SK-N-SH (cell line): ENCODE measurements around the gene PIP4K2A. TPM values are rescaled to one million over a fixed set of nuclear protein-coding genes. Genes with fewer than 3 reads are reported as not detected.

ENCODE experiments used
- CTCF ChIA-PET: fragments of 300-600, 350-600 bp; formaldehyde crosslinking; extraction: SDS; loops from one replicate; lab custom pipeline; 2021; lab: Yijun Ruan, JAX
- POLR2A ChIA-PET: fragments of 350-600 bp; sonication (Branson Sonifier 250); formaldehyde crosslinking; extraction: SDS; loops from one replicate; lab custom pipeline; 2020; ENCODE audit warnings: antibody characterized with exemption, inconsistent platforms; lab: Yijun Ruan, JAX
- DNase-seq: peaks from one replicate; pipeline ENCODE4 v3.0.0; 2012
- H2AFZ ChIP-seq: fragments of 200-600 bp; sonication (generic); 2 replicates; pipeline ENCODE4 v1.8.1; 2016; ENCODE audit warnings: antibody characterized with exemption, mild to moderate bottlenecking, low read depth
- H3F3A ChIP-seq: fragments of 200-600 bp; sonication (generic); replicated peaks from 2 replicates; pipeline ENCODE3; 2016; ENCODE audit warnings: antibody characterized with exemption, mild to moderate bottlenecking; ENCODE audit not compliant: insufficient read depth
- H3K27ac ChIP-seq, 2 experiments: fragments of 200-500 bp in 1 of 2; fragments of 200-600 bp in 1 of 2; sonication (Bioruptor generic) in 1 of 2; sonication (generic), shearing (Covaris generic) in 1 of 2; 2 replicates each; pipeline versions ENCODE4 v1.5.1 to v1.6.1; 2014 to 2016; ENCODE audit warnings: low read depth in 2 of 2, inconsistent platforms in 1 of 2, low read length in 1 of 2, mild to moderate bottlenecking in 1 of 2, mixed read lengths in 1 of 2
- H3K27me3 ChIP-seq: fragments of 200-600 bp; sonication (generic), shearing (Covaris generic); 2 replicates; pipeline ENCODE4 v1.6.1; 2016; ENCODE audit warnings: mixed run types; ENCODE audit not compliant: insufficient read depth
- H3K36me3 ChIP-seq, 2 experiments: fragments of 200-500 bp in 1 of 2; fragments of 200-600 bp in 1 of 2; sonication (Bioruptor generic) in 1 of 2; sonication (generic) in 1 of 2; replicated peaks in 1 of 2; 2 replicates each; pipeline versions ENCODE3 to v1.5.1; 2014 to 2016; ENCODE audit warnings: low read length in 1 of 2, mild to moderate bottlenecking in 1 of 2; ENCODE audit not compliant: insufficient read depth in 2 of 2, control insufficient read depth in 1 of 2
- H3K4me1 ChIP-seq, 2 experiments: fragments of 200-500 bp in 1 of 2; fragments of 200-600 bp in 1 of 2; sonication (Bioruptor generic) in 1 of 2; sonication (generic), shearing (Covaris generic) in 1 of 2; 2 replicates each; pipeline versions ENCODE4 v1.5.1 to v1.6.1; 2014 to 2016; ENCODE audit warnings: low read depth in 1 of 2, low read length in 1 of 2, mixed run types in 1 of 2; ENCODE audit not compliant: insufficient read depth in 2 of 2, control insufficient read depth in 1 of 2
- H3K4me2 ChIP-seq: fragments of 200-600 bp; sonication (generic), shearing (Covaris generic); 2 replicates; pipeline ENCODE4 v1.6.1; 2017; ENCODE audit warnings: mixed run types
- H3K4me3 ChIP-seq, 2 experiments: fragments of 200-500 bp in 1 of 2; fragments of 200-600 bp in 1 of 2; sonication (Bioruptor generic) in 1 of 2; sonication (generic), shearing (Covaris generic) in 1 of 2; 2 replicates each; pipeline versions ENCODE4 v1.5.1 to v1.8.1; 2014 to 2016; ENCODE audit warnings: low read depth in 2 of 2, inconsistent platforms in 1 of 2, low read length in 1 of 2, mild to moderate bottlenecking in 1 of 2, mixed read lengths in 1 of 2, moderate library complexity in 1 of 2
- H3K79me2 ChIP-seq: fragments of 200-600 bp; sonication (generic); 2 replicates; pipeline ENCODE4 v1.8.1; 2017; ENCODE audit warnings: mild to moderate bottlenecking; ENCODE audit not compliant: insufficient read depth
- H3K9ac ChIP-seq: fragments of 200-600 bp; sonication (generic); 2 replicates; pipeline ENCODE4 v1.6.1; 2017; ENCODE audit warnings: mixed run types
- H3K9me2 ChIP-seq: fragments of 200-600 bp; sonication (generic); 2 replicates; pipeline ENCODE4 v1.6.1; 2017; ENCODE audit warnings: mixed run types
- H3K9me3 ChIP-seq: fragments of 200-600 bp; sonication (generic); 2 replicates; pipeline ENCODE4 v1.6.1; 2017; ENCODE audit warnings: mixed run types, mild to moderate bottlenecking, moderate library complexity
- H4K20me1 ChIP-seq: fragments of 200-600 bp; sonication (generic); 2 replicates; pipeline ENCODE4 v1.6.1; 2017; ENCODE audit warnings: mild to moderate bottlenecking, mixed run types; ENCODE audit not compliant: insufficient read depth
- CHD2 ChIP-seq: fragments of 150-350 bp; IDR thresholded peaks from 2 replicates; pipeline ENCODE4 v1.6.1; 2018; ENCODE audit warnings: low read length; ENCODE audit not compliant: partially characterized antibody
- EP300 ChIP-seq, 2 experiments: IDR thresholded peaks; 2 replicates each; pipeline versions ENCODE4 v1.4.0 to v1.6.1; 2012; ENCODE audit warnings: borderline replicate concordance in 1 of 2, low read depth in 1 of 2, low read length in 1 of 2
- FOSL2 ChIP-seq: IDR thresholded peaks from 2 replicates; pipeline ENCODE4 v1.4.0; 2012; ENCODE audit warnings: low read depth, mild to moderate bottlenecking, moderate library complexity, borderline replicate concordance
- FOXJ3 ChIP-seq: sonication (generic); formaldehyde crosslinking; IDR thresholded peaks from 2 replicates; pipeline ENCODE4 v1.5.1; 2020; ENCODE audit warnings: mild to moderate bottlenecking, missing genetic modification reagents
- GABPA ChIP-seq: IDR thresholded peaks from 2 replicates; pipeline ENCODE4 v1.4.0; 2012; ENCODE audit warnings: low read depth, mild to moderate bottlenecking
- IRF3 ChIP-seq: fragments of 150-350 bp; IDR thresholded peaks from 2 replicates; pipeline ENCODE4 v1.6.1; 2016; ENCODE audit warnings: mild to moderate bottlenecking, low read depth, low read length
- JUND ChIP-seq: IDR thresholded peaks from 2 replicates; pipeline ENCODE4 v1.4.0; 2012
- MEF2A ChIP-seq: IDR thresholded peaks from 2 replicates; pipeline ENCODE4 v1.4.0; 2012; ENCODE audit warnings: low read depth, borderline replicate concordance
- NFIC ChIP-seq: IDR thresholded peaks from 2 replicates; pipeline ENCODE4 v1.4.0; 2012; ENCODE audit warnings: borderline replicate concordance
- NRF1 ChIP-seq: IDR thresholded peaks from 2 replicates; pipeline ENCODE4 v1.6.1; 2012; ENCODE audit warnings: low read depth, mild to moderate bottlenecking, low read length
- POLR2AphosphoS5 ChIP-seq: IDR thresholded peaks from 2 replicates; pipeline ENCODE4 v1.6.1; 2012; ENCODE audit warnings: low read depth, low read length
- RAD21 ChIP-seq: IDR thresholded peaks from 2 replicates; pipeline ENCODE4 v1.6.1; 2012; ENCODE audit warnings: mild to moderate bottlenecking, low read length
- REST ChIP-seq: IDR thresholded peaks from 2 replicates; pipeline ENCODE4 v1.6.1; 2012; ENCODE audit warnings: mild to moderate bottlenecking, low read depth, low read length, moderate library complexity
- RXRA ChIP-seq: IDR thresholded peaks from 2 replicates; pipeline ENCODE4 v1.4.0; 2012; ENCODE audit warnings: low read depth, mild to moderate bottlenecking, borderline replicate concordance
- TCF12 ChIP-seq: IDR thresholded peaks from 2 replicates; pipeline ENCODE4 v1.4.0; 2012
- USF1 ChIP-seq: IDR thresholded peaks from 2 replicates; pipeline ENCODE4 v1.4.0; 2012; ENCODE audit warnings: low read depth, borderline replicate concordance
- YY1 ChIP-seq: IDR thresholded peaks from 2 replicates; pipeline ENCODE4 v1.4.0; 2012; ENCODE audit warnings: low read depth, mild to moderate bottlenecking
- WGBS: methylation state at CpG from one replicate; pipeline ENCODE4 v1.1.6; 2017; ENCODE audit warnings: low lambda C conversion rate; 5-methylcytosine and 5-hydroxymethylcytosine counted together
- polyA plus RNA-seq, 3 experiments: library from polyadenylated mRNA; depleted of rRNA; stranded (reverse); fragments of >200 nt; gene quantifications; 2 replicates each; pipeline ENCODE4 v1.2.3, GENCODE V29; 2012
- TF ChIP-seq, protein P1 (sequence below): IDR thresholded peaks from 2 replicates; pipeline ENCODE4 v1.4.0; 2012; ENCODE audit warnings: low read depth
- TF ChIP-seq, protein P2 (sequence below): IDR thresholded peaks from 2 replicates; pipeline ENCODE4; 2012
- TF ChIP-seq, protein P3 (sequence below): fragments of 200-600 bp; sonication (generic); IDR thresholded peaks from 2 replicates; pipeline ENCODE4 v1.6.1; 2017; ENCODE audit warnings: antibody characterized with exemption, mild to moderate bottlenecking, moderate library complexity

The PIP4K2A gene
- polyA plus RNA-seq, 1 of the 3 experiments (the other 2 are of a cell fraction): 10.8 TPM

GRCh38 chr10:22644222-22644621 is 70.2 kb downstream of the PIP4K2A start:
- ChIA-PET POLR2A (no interaction called here), CTCF (no interaction called here)
- 77% methylated on average over 3 of the region's 3 CpGs for WGBS
- TF ChIP-seq POLR2AphosphoS5 (no peak), USF1 (no peak), IRF3 (no peak), FOXJ3 (CRISPR knock-in tag) (no peak), JUND (no peak), TCF12 (no peak), FOSL2 (no peak)
- TF ChIP-seq, protein P1, sequence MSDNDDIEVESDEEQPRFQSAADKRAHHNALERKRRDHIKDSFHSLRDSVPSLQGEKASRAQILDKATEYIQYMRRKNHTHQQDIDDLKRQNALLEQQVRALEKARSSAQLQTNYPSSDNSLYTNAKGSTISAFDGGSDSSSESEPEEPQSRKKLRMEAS: no peak
- TF ChIP-seq, protein P2, sequence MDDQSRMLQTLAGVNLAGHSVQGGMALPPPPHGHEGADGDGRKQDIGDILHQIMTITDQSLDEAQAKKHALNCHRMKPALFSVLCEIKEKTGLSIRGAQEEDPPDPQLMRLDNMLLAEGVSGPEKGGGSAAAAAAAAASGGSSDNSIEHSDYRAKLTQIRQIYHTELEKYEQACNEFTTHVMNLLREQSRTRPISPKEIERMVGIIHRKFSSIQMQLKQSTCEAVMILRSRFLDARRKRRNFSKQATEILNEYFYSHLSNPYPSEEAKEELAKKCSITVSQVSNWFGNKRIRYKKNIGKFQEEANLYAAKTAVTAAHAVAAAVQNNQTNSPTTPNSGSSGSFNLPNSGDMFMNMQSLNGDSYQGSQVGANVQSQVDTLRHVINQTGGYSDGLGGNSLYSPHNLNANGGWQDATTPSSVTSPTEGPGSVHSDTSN: no peak
- Histone ChIP-seq H3K4me1 (peaks cover 0 to 14% of the 10 kb centered on the region in 2 experiments; a peak in 3 of 4 replicates), H4K20me1 (no peaks in the 10 kb centered on the region), H2AFZ (no peak overlapping the region), H3K79me2 (peaks cover 15% of the 10 kb centered on the region), H3K9me2 (no peaks in the 10 kb centered on the region), H3K9me3 (no peaks in the 10 kb centered on the region), H3K4me2 (no peak overlapping the region), H3K27ac (no peak overlapping the region), H3K36me3 (no peaks in the 10 kb centered on the region), H3K27me3 (no peaks in the 10 kb centered on the region), H3K4me3 (no peak overlapping the region), H3K9ac (no peak overlapping the region), H3F3A (peaks cover 4% of the 10 kb centered on the region)
- no peak for DNase-seq

DNA sequence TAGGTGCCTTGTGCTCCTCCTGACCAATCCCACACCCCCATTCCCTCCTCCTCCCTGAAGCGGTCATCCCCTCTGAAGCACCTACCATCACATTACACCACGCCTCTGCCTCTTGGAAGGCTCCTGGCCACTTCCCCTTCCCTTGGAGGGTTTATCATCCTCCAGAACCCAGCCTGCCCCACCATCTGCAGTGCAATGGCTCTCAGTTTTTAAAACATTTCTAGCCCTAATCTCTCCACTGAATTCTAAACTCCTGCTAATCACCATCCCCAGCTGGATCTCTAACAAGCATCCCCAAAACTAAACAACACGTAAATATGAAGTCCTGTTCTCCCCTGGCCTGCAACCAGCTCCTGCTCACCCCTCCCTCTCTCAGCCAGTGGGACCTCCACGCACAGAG is 70.6 kb downstream of the PIP4K2A start:
- WGBS: 94% methylated on average over 4 of the region's 4 CpGs
- DNase-seq: no peak
- Histone ChIP-seq H2AFZ (no peak overlapping the region), H3K4me1 (peaks cover 0 to 9% of the 10 kb centered on the region in 2 experiments; a peak in 3 of 4 replicates), H3K9ac (no peak overlapping the region), H3K9me2 (no peaks in the 10 kb centered on the region), H3K36me3 (no peaks in the 10 kb centered on the region), H3K4me2 (no peak overlapping the region), H3K79me2 (peaks cover 15% of the 10 kb centered on the region), H3K9me3 (no peaks in the 10 kb centered on the region), H3K27ac (no peak overlapping the region), H3K4me3 (no peak overlapping the region), H4K20me1 (no peaks in the 10 kb centered on the region), H3K27me3 (no peaks in the 10 kb centered on the region), H3F3A (peaks cover 4% of the 10 kb centered on the region)
- CTCF ChIA-PET: no interaction called here
- POLR2A ChIA-PET: no interaction called here
- TF ChIP-seq NFIC: no peak
- no peak for TF ChIP-seq MEF2A
- no peak for TF ChIP-seq REST
- TF ChIP-seq, protein P3, sequence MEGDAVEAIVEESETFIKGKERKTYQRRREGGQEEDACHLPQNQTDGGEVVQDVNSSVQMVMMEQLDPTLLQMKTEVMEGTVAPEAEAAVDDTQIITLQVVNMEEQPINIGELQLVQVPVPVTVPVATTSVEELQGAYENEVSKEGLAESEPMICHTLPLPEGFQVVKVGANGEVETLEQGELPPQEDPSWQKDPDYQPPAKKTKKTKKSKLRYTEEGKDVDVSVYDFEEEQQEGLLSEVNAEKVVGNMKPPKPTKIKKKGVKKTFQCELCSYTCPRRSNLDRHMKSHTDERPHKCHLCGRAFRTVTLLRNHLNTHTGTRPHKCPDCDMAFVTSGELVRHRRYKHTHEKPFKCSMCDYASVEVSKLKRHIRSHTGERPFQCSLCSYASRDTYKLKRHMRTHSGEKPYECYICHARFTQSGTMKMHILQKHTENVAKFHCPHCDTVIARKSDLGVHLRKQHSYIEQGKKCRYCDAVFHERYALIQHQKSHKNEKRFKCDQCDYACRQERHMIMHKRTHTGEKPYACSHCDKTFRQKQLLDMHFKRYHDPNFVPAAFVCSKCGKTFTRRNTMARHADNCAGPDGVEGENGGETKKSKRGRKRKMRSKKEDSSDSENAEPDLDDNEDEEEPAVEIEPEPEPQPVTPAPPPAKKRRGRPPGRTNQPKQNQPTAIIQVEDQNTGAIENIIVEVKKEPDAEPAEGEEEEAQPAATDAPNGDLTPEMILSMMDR: no peak
- TF ChIP-seq CHD2: no peak
- TF ChIP-seq FOSL2: no peak
- TF ChIP-seq GABPA: no peak
- TF ChIP-seq, protein P1: no peak
- no peak for TF ChIP-seq TCF12
- no peak for TF ChIP-seq YY1
- TF ChIP-seq NRF1: no peak
- no peak for TF ChIP-seq EP300 (IDR thresholded peaks at IDR 0.05; ENCODE audit: borderline replicate concordance in 1 of 2, low read depth in 1 of 2, low read length in 1 of 2)
- no peak for TF ChIP-seq RXRA
- no peak for TF ChIP-seq RAD21
